Tibial nerve (tissue), 4 donors: Measurements from ENCODE around the gene HTR1E. TPM values are rescaled to one million over a fixed set of nuclear protein-coding genes. Genes with fewer than 3 reads are reported as not detected.

Experiments
- DNase-seq, 2 donors: peaks; one replicate each; pipeline ENCODE4 v3.0.0-alpha.2; 2019; ENCODE audit warnings: low spot score in 2 of 2
- H3K27ac ChIP-seq, 4 donors: fragments of 200-600 bp; sonication (generic) in 3 of 4; one replicate each; pipeline ENCODE4 v1.5.1; 2017 to 2019; ENCODE audit warnings: mild to moderate bottlenecking in 1 of 4
- H3K27me3 ChIP-seq, 2 donors: fragments of 200-600 bp; sonication (generic) in 1 of 2; one replicate each; pipeline versions ENCODE4 v1.5.1 to v1.6.0; 2017 to 2019
- H3K36me3 ChIP-seq, 3 donors: fragments of 200-600 bp; sonication (generic); one replicate each; pipeline ENCODE4 v1.5.1; 2018 to 2019
- H3K4me1 ChIP-seq, 4 donors: fragments of 200-600 bp; sonication (generic) in 3 of 4; one replicate each; pipeline ENCODE4 v1.5.1; 2017 to 2019
- H3K4me3 ChIP-seq, 4 donors: fragments of 200-600 bp; sonication (generic) in 3 of 4; one replicate each; pipeline ENCODE4 v1.5.1; 2017 to 2019; ENCODE audit warnings: mild to moderate bottlenecking in 1 of 4, moderate library complexity in 1 of 4
- H3K9me3 ChIP-seq, 4 donors: fragments of 200-600 bp; sonication (generic) in 3 of 4; one replicate each; pipeline ENCODE4 v1.5.1; 2017 to 2019
- CTCF ChIP-seq, 5 experiments: fragments of 200-600 bp in 3 of 5; fragments of 450-650 bp in 2 of 5; sonication (generic) in 3 of 5; IDR thresholded peaks; one replicate each; pipeline ENCODE4 v1.5.1; 2016 to 2019; ENCODE audit warnings: antibody characterized with exemption in 5 of 5, mild to moderate bottlenecking in 3 of 5, moderate library complexity in 2 of 5
- EP300 ChIP-seq, 2 donors: sonication (generic); formaldehyde crosslinking; IDR thresholded peaks; one replicate each; pipeline ENCODE4 v1.6.1; 2017; ENCODE audit warnings: antibody characterized with exemption in 2 of 2, mild to moderate bottlenecking in 1 of 2
- POLR2A ChIP-seq, 2 donors: fragments of 450-650 bp; IDR thresholded peaks; one replicate each; pipeline ENCODE4 v1.6.1; 2017; ENCODE audit warnings: antibody characterized with exemption in 2 of 2, mild to moderate bottlenecking in 2 of 2, moderate library complexity in 2 of 2
- WGBS, 2 donors: methylation state at CpG; one replicate each; pipeline ENCODE4 v1.1.5; 2018; 5-methylcytosine and 5-hydroxymethylcytosine counted together
- total RNA-seq, 4 donors: library from RNA; depleted of rRNA; stranded (reverse); fragments of >200 nt; gene quantifications; one replicate each; pipeline ENCODE4 v1.1.0, GENCODE V29; 2016

HTR1E gene
- total RNA-seq, 4 donors from 2014 or later: not detected

- Histone ChIP-seq H3K27ac (no peak overlapping the region), H3K27me3 (no peaks in the 10 kb centered on the region), H3K4me1 (no peaks in the 10 kb centered on the region), H3K36me3 (no peaks in the 10 kb centered on the region), H3K9me3 (no peaks in the 10 kb centered on the region), H3K4me3 (no peak overlapping the region)
- TF ChIP-seq CTCF (IDR thresholded peaks at IDR 0.05): no peak
- no peak for TF ChIP-seq EP300 (IDR thresholded peaks at IDR 0.05)
- no peak for TF ChIP-seq POLR2A (IDR thresholded peaks at IDR 0.05)
- WGBS, 2 donors: 93 to 97% methylated on average over 2 of the region's 2 CpGs
- DNase-seq: no peak
These were observed 26.0 kb downstream of the HTR1E start for GRCh38 chr6:86963352-86963751.

- H3K27me3 ChIP-seq: no peaks in the 10 kb centered on the region
- no peaks in the 10 kb centered on the region for H3K9me3 ChIP-seq
- H3K4me3 ChIP-seq: no peak overlapping the region
- H3K36me3 ChIP-seq: no peaks in the 10 kb centered on the region
- no peak overlapping the region for H3K27ac ChIP-seq
- no peaks in the 10 kb centered on the region for H3K4me1 ChIP-seq
- 76 to 89% methylated on average over 4 of the region's 4 CpGs for WGBS, 2 donors
- TF ChIP-seq POLR2A (IDR thresholded peaks at IDR 0.05) (no peak), EP300 (IDR thresholded peaks at IDR 0.05) (no peak), CTCF (IDR thresholded peaks at IDR 0.05) (no peak)
- DNase-seq: no peak
These were observed 26.8 kb downstream of the HTR1E start for GRCh38 chr6:86964029-86964579.

GRCh38 chr6:86966271-86966670, 28.9 kb downstream of the HTR1E start:
- DNase-seq: no peak
- Histone ChIP-seq H3K27ac (no peak overlapping the region), H3K9me3 (no peaks in the 10 kb centered on the region), H3K27me3 (no peaks in the 10 kb centered on the region), H3K4me3 (no peak overlapping the region), H3K36me3 (no peaks in the 10 kb centered on the region), H3K4me1 (no peaks in the 10 kb centered on the region)
- 71 to 74% methylated on average over 1 of the region's 1 CpG for WGBS, 2 donors
- TF ChIP-seq EP300 (IDR thresholded peaks at IDR 0.05) (no peak), CTCF (IDR thresholded peaks at IDR 0.05) (no peak), POLR2A (IDR thresholded peaks at IDR 0.05) (no peak)

- 50 to 69% methylated on average over 4 of the region's 4 CpGs for WGBS, 2 donors
- DNase-seq: no peak
- no peaks in the 10 kb centered on the region for H3K4me1 ChIP-seq
- no peak for TF ChIP-seq POLR2A (IDR thresholded peaks at IDR 0.05)
- no peak for TF ChIP-seq EP300 (IDR thresholded peaks at IDR 0.05)
- no peak for TF ChIP-seq CTCF (IDR thresholded peaks at IDR 0.05)
- no peak overlapping the region for H3K27ac ChIP-seq
- H3K9me3 ChIP-seq: no peaks in the 10 kb centered on the region
- no peaks in the 10 kb centered on the region for H3K27me3 ChIP-seq
- H3K36me3 ChIP-seq: no peaks in the 10 kb centered on the region
- H3K4me3 ChIP-seq: no peak overlapping the region
These were observed 32.2 kb downstream of the HTR1E start for GRCh38 chr6:86969573-86969972.

GRCh38 chr6:86973088-86973487, 35.8 kb downstream of the HTR1E start:
- H3K27ac ChIP-seq: no peak overlapping the region
- no peak for TF ChIP-seq POLR2A (IDR thresholded peaks at IDR 0.05)
- no peak for TF ChIP-seq EP300 (IDR thresholded peaks at IDR 0.05)
- no peak for TF ChIP-seq CTCF (IDR thresholded peaks at IDR 0.05)
- no peaks in the 10 kb centered on the region for H3K27me3 ChIP-seq
- H3K4me1 ChIP-seq: no peaks in the 10 kb centered on the region
- 59 to 64% methylated on average over 2 of the region's 2 CpGs for WGBS, 2 donors
- no peak for DNase-seq
- H3K4me3 ChIP-seq: no peak overlapping the region
- H3K9me3 ChIP-seq: no peaks in the 10 kb centered on the region
- no peaks in the 10 kb centered on the region for H3K36me3 ChIP-seq
